Colonic mucosa (tissue), 4 donors: ENCODE results near the gene ZNF81. TPM values are rescaled to one million over a fixed set of nuclear protein-coding genes. Genes with fewer than 3 reads are reported as not detected.
A peak's percentile ranks its signal among the peaks of the same experiment; 100 is the strongest.

Experiments used
- DNase-seq: peaks from one replicate; pipeline ENCODE4 v3.0.0-alpha.2; 2020
- H3K27ac ChIP-seq: fragments of 200-600 bp; one replicate; pipeline ENCODE4 v1.8.0; 2021
- H3K27me3 ChIP-seq: fragments of 200-600 bp; one replicate; pipeline ENCODE4 v1.8.0; 2021
- H3K36me3 ChIP-seq: fragments of 200-600 bp; one replicate; pipeline ENCODE4 v1.8.0; 2021
- H3K4me1 ChIP-seq: fragments of 200-600 bp; one replicate; pipeline ENCODE4 v1.8.0; 2021; ENCODE audit warnings: mild to moderate bottlenecking
- H3K4me3 ChIP-seq: fragments of 200-600 bp; one replicate; pipeline ENCODE4 v1.8.0; 2021
- H3K9ac ChIP-seq, 2 donors: one replicate each; pipeline ENCODE4 v1.7.0; 2013; ENCODE audit warnings: control low read depth in 2 of 2, low read depth in 2 of 2, low read length in 2 of 2
- H3K9me3 ChIP-seq: fragments of 200-600 bp; one replicate; pipeline ENCODE4 v1.8.0; 2021
- CTCF ChIP-seq: fragments of 200-600 bp; IDR thresholded peaks from one replicate; pipeline ENCODE4 v1.8.0; 2022; ENCODE audit warnings: antibody characterized with exemption, mild to moderate bottlenecking
- intact Hi-C: fragments of 100-400 bp; cut with DNase I; formaldehyde crosslinking; loops from one replicate; pipeline ENCODE4 v1.14.1; 2022
- total RNA-seq, 2 donors: library from RNA; stranded (reverse); fragmentation: NEBNext Ultra II Directional in 1 of 2; extraction: Animal tissue kit (Norgen Biotek cat#: 25700) in 1 of 2; gene quantifications; one replicate each; pipeline ENCODE4 v1.2.1, GENCODE V29; 2021
- donor health status: healthy.
- donor health status: DM: no; HTN: no; CAD: no.
- donor health status: DM: no; HTN: no; CAD: no.

Gene ZNF81
- total RNA-seq, 2 donors from 2014 or later: 8.8 to 13.3 TPM

DNA sequence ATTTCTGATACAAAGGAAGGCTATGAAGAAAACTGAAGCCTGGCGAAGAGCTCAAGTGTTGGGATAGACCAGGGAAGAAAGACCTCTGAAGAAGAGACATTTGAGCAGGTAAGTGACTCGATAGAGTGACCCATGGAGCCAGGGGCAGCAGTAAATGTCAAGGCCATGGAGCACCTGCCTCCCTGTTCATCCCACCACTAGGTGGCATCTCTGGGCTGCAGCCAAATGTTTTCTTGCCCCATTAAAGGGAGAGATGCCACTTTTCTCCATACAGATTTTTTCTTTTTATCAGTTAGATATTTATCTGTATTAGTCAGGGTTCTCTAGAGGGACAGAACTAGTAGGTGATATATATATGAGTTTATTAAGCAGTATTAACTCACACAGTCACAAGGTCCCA lies 4.9 kb upstream of the ZNF81 start:
- Histone ChIP-seq H3K4me3 (no peak overlapping the region), H3K27me3 (no peaks in the 10 kb centered on the region), H3K9me3 (no peaks in the 10 kb centered on the region), H3K27ac (no peak overlapping the region), H3K9ac (no peak overlapping the region), H3K4me1 (no peaks in the 10 kb centered on the region), H3K36me3 (no peaks in the 10 kb centered on the region)
- peak; percentile 75 for TF ChIP-seq CTCF
- DNase-seq: peak; percentile 65
- intact Hi-C loops: no loop called here

DNA sequence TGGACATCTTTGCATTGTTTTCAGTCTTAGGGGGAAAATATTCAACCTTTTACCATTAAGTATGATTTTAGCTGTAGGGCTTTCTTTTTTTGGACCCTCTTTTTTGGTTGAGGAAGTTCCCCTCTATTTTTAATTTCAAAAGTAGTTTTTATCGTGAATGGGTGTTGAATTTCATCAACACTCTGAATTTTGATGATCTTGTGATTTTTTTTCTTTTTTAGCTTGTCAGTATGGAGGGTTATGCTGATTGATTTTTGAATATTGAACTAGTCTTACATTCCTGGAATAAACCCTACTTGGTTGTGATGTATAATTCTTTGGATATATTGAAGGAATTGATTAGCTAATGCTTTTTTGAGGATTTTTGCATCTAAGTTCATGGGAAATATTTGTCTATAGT lies 1.7 kb downstream of the ZNF81 start:
- intact Hi-C loops: no loop called here
- H3K4me1 ChIP-seq: no peaks in the 10 kb centered on the region
- DNase-seq: no peak
- no peaks in the 10 kb centered on the region for H3K9me3 ChIP-seq
- H3K36me3 ChIP-seq: no peaks in the 10 kb centered on the region
- TF ChIP-seq CTCF: no peak
- no peak overlapping the region for H3K9ac ChIP-seq
- no peak overlapping the region for H3K27ac ChIP-seq
- H3K4me3 ChIP-seq: no peak overlapping the region
- H3K27me3 ChIP-seq: no peaks in the 10 kb centered on the region

DNA sequence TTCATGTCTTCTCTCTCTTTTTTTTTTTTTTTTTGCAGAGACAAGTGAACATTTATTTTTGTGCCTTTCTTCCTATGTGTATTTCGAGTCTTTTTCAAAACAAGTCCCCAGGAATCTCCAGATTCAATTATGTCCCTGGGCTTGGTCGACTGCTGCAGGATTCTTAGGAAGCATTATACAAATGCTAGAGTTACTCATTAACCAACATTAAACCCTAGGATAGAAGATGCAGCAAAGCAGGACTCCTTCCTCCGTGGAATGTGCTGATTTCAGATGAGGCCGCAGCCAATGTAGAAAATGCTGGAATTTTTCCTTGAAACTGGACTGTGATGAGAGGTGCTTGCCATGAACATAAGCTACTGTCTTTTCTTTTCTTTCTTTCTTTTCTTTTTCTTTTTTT lies 3.4 kb downstream of the ZNF81 start:
- Histone ChIP-seq H3K36me3 (no peaks in the 10 kb centered on the region), H3K4me1 (no peaks in the 10 kb centered on the region), H3K9me3 (no peaks in the 10 kb centered on the region), H3K27ac (no peak overlapping the region), H3K9ac (no peak overlapping the region), H3K4me3 (no peak overlapping the region), H3K27me3 (no peaks in the 10 kb centered on the region)
- DNase-seq: no peak
- intact Hi-C loops: no loop called here
- TF ChIP-seq CTCF: no peak

GRCh38 chrX:47843363-47843762 lies 6.7 kb downstream of the ZNF81 start:
- no peak overlapping the region for H3K4me3 ChIP-seq
- no peaks in the 10 kb centered on the region for H3K9me3 ChIP-seq
- intact Hi-C loops: no loop called here
- H3K9ac ChIP-seq: no peak overlapping the region
- H3K27ac ChIP-seq: no peak overlapping the region
- H3K4me1 ChIP-seq: no peaks in the 10 kb centered on the region
- no peak for DNase-seq
- TF ChIP-seq CTCF: no peak
- H3K36me3 ChIP-seq: no peaks in the 10 kb centered on the region
- H3K27me3 ChIP-seq: no peaks in the 10 kb centered on the region

DNA sequence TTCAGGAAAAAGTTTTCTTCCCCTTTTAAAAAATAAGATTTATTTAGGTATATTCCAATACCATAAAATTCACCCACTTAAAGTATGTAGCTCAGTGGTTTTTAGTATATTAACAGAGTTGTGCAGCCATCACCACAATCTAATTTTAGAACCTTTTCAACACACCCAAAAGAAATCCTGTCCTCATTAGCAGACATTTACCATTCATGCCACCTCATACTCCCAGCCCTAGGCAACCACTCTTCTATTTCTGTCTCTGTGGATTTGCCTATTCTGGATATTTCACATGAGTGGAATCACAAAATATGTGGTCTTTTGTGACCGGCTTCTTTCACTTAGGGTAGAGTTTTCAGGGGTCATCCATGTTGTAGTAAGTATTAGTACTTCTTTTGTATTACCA lies 7.4 kb downstream of the ZNF81 start:
- no peak for DNase-seq
- Histone ChIP-seq H3K36me3 (no peaks in the 10 kb centered on the region), H3K27ac (no peak overlapping the region), H3K4me1 (no peaks in the 10 kb centered on the region), H3K27me3 (no peaks in the 10 kb centered on the region), H3K9ac (no peak overlapping the region), H3K4me3 (no peak overlapping the region), H3K9me3 (no peaks in the 10 kb centered on the region)
- intact Hi-C loops: no loop called here
- no peak for TF ChIP-seq CTCF

DNA sequence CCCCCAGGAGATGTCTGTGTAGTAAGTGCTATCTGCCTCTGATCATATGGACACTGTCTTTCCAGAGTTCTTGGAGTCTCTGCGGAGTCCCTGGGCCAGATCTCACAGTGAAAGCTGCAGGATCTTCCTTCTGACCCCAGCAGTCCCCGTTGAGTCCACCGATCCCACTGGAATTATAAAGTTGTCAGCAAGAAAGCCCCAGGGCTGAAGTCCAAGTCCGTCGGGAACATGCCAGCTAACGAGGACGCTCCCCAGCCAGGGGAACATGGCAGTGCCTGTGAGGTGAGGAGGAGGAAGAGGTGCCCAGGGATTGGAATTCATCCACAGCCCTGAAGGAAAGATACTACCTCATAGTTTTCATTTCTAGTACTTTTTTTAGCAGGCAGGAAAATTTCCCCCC lies 9.3 kb downstream of the ZNF81 start:
- Histone ChIP-seq H3K27me3 (no peaks in the 10 kb centered on the region), H3K36me3 (no peaks in the 10 kb centered on the region), H3K9me3 (no peaks in the 10 kb centered on the region), H3K4me1 (no peaks in the 10 kb centered on the region), H3K27ac (no peak overlapping the region), H3K4me3 (no peak overlapping the region), H3K9ac (peak overlapping the region in 1 of 2 donors; percentile 12)
- intact Hi-C loops: no loop called here
- no peak for TF ChIP-seq CTCF
- DNase-seq: no peak
